H9 (cell line): Measurements from ENCODE around the gene SLC17A6. TPM values are rescaled to one million over a fixed set of nuclear protein-coding genes. Genes with fewer than 3 reads are reported as not detected.

Source experiments
- DNase-seq: peaks from one replicate; pipeline ENCODE4 v3.0.0-alpha.2; 2017
- H2AFZ ChIP-seq: one replicate; pipeline ENCODE4 v1.6.1; 2013; ENCODE audit warnings: mild to moderate bottlenecking, low read length, control low read depth, moderate library complexity
- H2AK5ac ChIP-seq: 2 replicates; pipeline ENCODE4 v1.6.1; 2013; ENCODE audit warnings: low read length, control low read depth, mixed read lengths; ENCODE audit not compliant: insufficient read length
- H2BK120ac ChIP-seq: one replicate; pipeline ENCODE4 v1.6.1; 2013; ENCODE audit warnings: low read depth, mild to moderate bottlenecking, low read length, control low read depth, inconsistent platforms; ENCODE audit not compliant: poor library complexity, severe bottlenecking
- H2BK12ac ChIP-seq: 2 replicates; pipeline ENCODE4 v1.6.1; 2013; ENCODE audit warnings: low read length, control low read depth, mixed read lengths, low read depth; ENCODE audit not compliant: insufficient read length
- H2BK15ac ChIP-seq: 2 replicates; pipeline ENCODE4 v1.6.1; 2013; ENCODE audit warnings: low read depth, low read length, control low read depth
- H2BK20ac ChIP-seq: one replicate; pipeline ENCODE4 v1.6.1; 2013; ENCODE audit warnings: low read depth, mild to moderate bottlenecking, low read length, control low read depth, inconsistent platforms; ENCODE audit not compliant: poor library complexity, severe bottlenecking
- H2BK5ac ChIP-seq: 2 replicates; pipeline ENCODE4 v1.6.1; 2013; ENCODE audit warnings: low read length, control low read depth, mixed read lengths; ENCODE audit not compliant: insufficient read length
- H3K14ac ChIP-seq: 2 replicates; pipeline ENCODE4 v1.6.1; 2013; ENCODE audit warnings: low read length, control low read depth; ENCODE audit not compliant: insufficient read depth
- H3K18ac ChIP-seq: 2 replicates; pipeline ENCODE4 v1.6.1; 2013; ENCODE audit warnings: low read depth, mild to moderate bottlenecking, mixed read lengths, low read length, control low read depth; ENCODE audit not compliant: insufficient read length
- H3K23ac ChIP-seq: 2 replicates; pipeline ENCODE4 v1.6.1; 2013; ENCODE audit warnings: low read length, control low read depth, mixed read lengths, low read depth; ENCODE audit not compliant: insufficient read length
- H3K23me2 ChIP-seq: 2 replicates; pipeline ENCODE4 v1.6.1; 2013; ENCODE audit warnings: low read depth, mild to moderate bottlenecking, mixed read lengths, low read length, control low read depth; ENCODE audit not compliant: insufficient read length, poor library complexity, severe bottlenecking
- H3K27ac ChIP-seq: 2 replicates; pipeline ENCODE4 v1.5.1; 2013; ENCODE audit warnings: low read length, control low read depth, mixed read lengths, low read depth; ENCODE audit not compliant: insufficient read length
- H3K27me3 ChIP-seq: 2 replicates; pipeline ENCODE4 v1.6.1; 2013; ENCODE audit warnings: low read length, control low read depth, inconsistent platforms; ENCODE audit not compliant: insufficient read depth
- H3K4ac ChIP-seq: 2 replicates; pipeline ENCODE4 v1.6.1; 2013; ENCODE audit warnings: low read depth, mild to moderate bottlenecking, control low read depth, inconsistent platforms, low read length, moderate library complexity
- H3K4me1 ChIP-seq: 2 replicates; pipeline ENCODE4 v1.6.1; 2013; ENCODE audit warnings: low read length, control low read depth, inconsistent platforms; ENCODE audit not compliant: insufficient read depth
- H3K4me2 ChIP-seq: 2 replicates; pipeline ENCODE4 v1.6.1; 2013; ENCODE audit warnings: low read length, control low read depth, mixed read lengths; ENCODE audit not compliant: insufficient read length, insufficient read depth
- H3K56ac ChIP-seq: 2 replicates; pipeline ENCODE4 v1.6.1; 2013; ENCODE audit warnings: low read depth, mild to moderate bottlenecking, mixed read lengths, low read length, control low read depth; ENCODE audit not compliant: insufficient read length
- H3K79me1 ChIP-seq: 2 replicates; pipeline ENCODE4 v1.6.1; 2013; ENCODE audit warnings: low read depth, mild to moderate bottlenecking, moderate library complexity, low read length, control low read depth, inconsistent platforms; ENCODE audit not compliant: insufficient read depth, poor library complexity, severe bottlenecking
- H3K79me2 ChIP-seq: 2 replicates; pipeline ENCODE4 v1.6.1; 2013; ENCODE audit warnings: low read length, control low read depth, inconsistent platforms; ENCODE audit not compliant: insufficient read depth
- H3K9ac ChIP-seq: 2 replicates; pipeline ENCODE4 v1.6.1; 2013; ENCODE audit warnings: low read length, control low read depth, mixed read lengths; ENCODE audit not compliant: insufficient read length; ENCODE audit errors: extremely low read depth
- H3K9me3 ChIP-seq: one replicate; pipeline ENCODE4 v1.6.1; 2013; ENCODE audit warnings: low read depth, low read length, inconsistent platforms; ENCODE audit not compliant: control insufficient read depth
- H3T11ph ChIP-seq: one replicate; pipeline ENCODE4 v1.6.1; 2013; ENCODE audit warnings: mild to moderate bottlenecking, low read length, control low read depth, inconsistent platforms
- H4K20me1 ChIP-seq: one replicate; pipeline ENCODE4 v1.6.1; 2013; ENCODE audit not compliant: control insufficient read depth, insufficient read length, insufficient read depth
- H4K5ac ChIP-seq: 2 replicates; pipeline ENCODE4 v1.6.1; 2013; ENCODE audit warnings: low read depth, mild to moderate bottlenecking, mixed read lengths, low read length, control low read depth; ENCODE audit not compliant: insufficient read length
- H4K8ac ChIP-seq: replicated peaks from 2 replicates; pipeline ENCODE4 v1.6.1; 2013; ENCODE audit warnings: low read length, control low read depth, mixed read lengths, low read depth; ENCODE audit not compliant: insufficient read length
- H4K91ac ChIP-seq: 2 replicates; pipeline ENCODE4 v1.6.1; 2013; ENCODE audit warnings: low read depth, mild to moderate bottlenecking, moderate library complexity, mixed read lengths, low read length, control low read depth; ENCODE audit not compliant: insufficient read length
- H3K27ac Mint-ChIP-seq, 3 experiments: 2 replicates in 2 of 3; 3 replicates in 1 of 3; pipeline ENCODE4 v1.8.0; 2020 to 2021; ENCODE audit warnings: mixed read lengths in 3 of 3, mild to moderate bottlenecking in 1 of 3, moderate library complexity in 1 of 3
- H3K27me3 Mint-ChIP-seq: 2 replicates; pipeline ENCODE4 v1.8.0; 2021; ENCODE audit warnings: low read depth, mild to moderate bottlenecking, moderate library complexity, mixed read lengths
- H3K36me3 Mint-ChIP-seq, 3 experiments: 2 replicates in 2 of 3; 3 replicates in 1 of 3; pipeline ENCODE4 v1.8.0; 2020 to 2021; ENCODE audit warnings: low read depth in 3 of 3, mixed read lengths in 3 of 3; ENCODE audit not compliant: insufficient read depth in 1 of 3
- H3K4me1 Mint-ChIP-seq, 2 experiments: 2 replicates each; pipeline ENCODE4 v1.8.0; 2020; ENCODE audit warnings: mixed read lengths in 2 of 2
- H3K4me3 Mint-ChIP-seq, 2 experiments: 2 replicates in 1 of 2; 3 replicates in 1 of 2; pipeline ENCODE4 v1.8.0; 2020 to 2021; ENCODE audit warnings: mild to moderate bottlenecking in 2 of 2, mixed read lengths in 2 of 2, moderate library complexity in 1 of 2
- H3K9me3 Mint-ChIP-seq, 2 experiments: 2 replicates in 1 of 2; 3 replicates in 1 of 2; pipeline ENCODE4 v1.8.0; 2020; ENCODE audit warnings: mild to moderate bottlenecking in 2 of 2, mixed read lengths in 2 of 2, moderate library complexity in 1 of 2
- WGBS: extraction: QIAGEN DNeasy Blood & Tissue Kit; methylation state at CpG from one replicate; pipeline ENCODE4 v1.1.7; 2013; ENCODE audit warnings: missing lambda C conversion rate, low lambda C conversion rate, mixed read lengths; ENCODE audit not compliant: insufficient read length; ENCODE audit errors: extremely low coverage; 5-methylcytosine and 5-hydroxymethylcytosine counted together
- total RNA-seq: library from RNA; stranded (reverse); gene quantifications from 2 replicates; pipeline ENCODE4 v1.2.1, GENCODE V29; 2021
- TF ChIP-seq, protein P1 (sequence below): fragments of 200-600 bp; sonication (generic); conservative IDR thresholded peaks from 3 replicates; pipeline ENCODE4 v1.8.0; 2021; ENCODE audit warnings: antibody characterized with exemption, mild to moderate bottlenecking

Gene SLC17A6
- total RNA-seq, 1 experiment from 2014 or later: not detected

- H4K91ac ChIP-seq: no peak overlapping the region
- H3K23ac ChIP-seq: no peak overlapping the region
- Mint-ChIP-seq H3K27me3 (peaks cover 2% of the 10 kb centered on the region; the same call in 1 of the 2 replicates), H3K4me1 (no peaks in the 10 kb centered on the region), H3K27ac (no peak overlapping the region), H3K36me3 (no peaks in the 10 kb centered on the region), H3K4me3 (no peak overlapping the region), H3K9me3 (no peaks in the 10 kb centered on the region; a peak in 1 of 5 replicates)
- no peak overlapping the region for H3T11ph ChIP-seq
- no peak overlapping the region for H3K4ac ChIP-seq
- H4K8ac ChIP-seq: no peak overlapping the region
- no peaks in the 10 kb centered on the region for H4K20me1 ChIP-seq
- no peak overlapping the region for H3K27ac ChIP-seq
- H2AFZ ChIP-seq: no peak overlapping the region
- TF ChIP-seq, protein P1, sequence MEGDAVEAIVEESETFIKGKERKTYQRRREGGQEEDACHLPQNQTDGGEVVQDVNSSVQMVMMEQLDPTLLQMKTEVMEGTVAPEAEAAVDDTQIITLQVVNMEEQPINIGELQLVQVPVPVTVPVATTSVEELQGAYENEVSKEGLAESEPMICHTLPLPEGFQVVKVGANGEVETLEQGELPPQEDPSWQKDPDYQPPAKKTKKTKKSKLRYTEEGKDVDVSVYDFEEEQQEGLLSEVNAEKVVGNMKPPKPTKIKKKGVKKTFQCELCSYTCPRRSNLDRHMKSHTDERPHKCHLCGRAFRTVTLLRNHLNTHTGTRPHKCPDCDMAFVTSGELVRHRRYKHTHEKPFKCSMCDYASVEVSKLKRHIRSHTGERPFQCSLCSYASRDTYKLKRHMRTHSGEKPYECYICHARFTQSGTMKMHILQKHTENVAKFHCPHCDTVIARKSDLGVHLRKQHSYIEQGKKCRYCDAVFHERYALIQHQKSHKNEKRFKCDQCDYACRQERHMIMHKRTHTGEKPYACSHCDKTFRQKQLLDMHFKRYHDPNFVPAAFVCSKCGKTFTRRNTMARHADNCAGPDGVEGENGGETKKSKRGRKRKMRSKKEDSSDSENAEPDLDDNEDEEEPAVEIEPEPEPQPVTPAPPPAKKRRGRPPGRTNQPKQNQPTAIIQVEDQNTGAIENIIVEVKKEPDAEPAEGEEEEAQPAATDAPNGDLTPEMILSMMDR: no peak
- H3K4me2 ChIP-seq: no peak overlapping the region
- no peak overlapping the region for H2BK12ac ChIP-seq
- H3K14ac ChIP-seq: no peak overlapping the region
- no peak overlapping the region for H2AK5ac ChIP-seq
- no peaks in the 10 kb centered on the region for H3K79me1 ChIP-seq
- no CpG with 5 or more reads among the region's 4 CpGs for WGBS
- no peak overlapping the region for H4K5ac ChIP-seq
- no peak overlapping the region for H2BK20ac ChIP-seq
- H3K27me3 ChIP-seq: no peaks in the 10 kb centered on the region
- no peak overlapping the region for H3K56ac ChIP-seq
- H3K9me3 ChIP-seq: no peaks in the 10 kb centered on the region
- no peak overlapping the region for H2BK120ac ChIP-seq
- H3K79me2 ChIP-seq: no peaks in the 10 kb centered on the region
- no peaks in the 10 kb centered on the region for H3K4me1 ChIP-seq
- no peak overlapping the region for H2BK15ac ChIP-seq
- H3K23me2 ChIP-seq: no peaks in the 10 kb centered on the region
- H2BK5ac ChIP-seq: no peak overlapping the region
- no peak for DNase-seq
- H3K18ac ChIP-seq: no peak overlapping the region
- no peak overlapping the region for H3K9ac ChIP-seq
Observed at GRCh38 chr11:22415476-22415875, 77.3 kb downstream of the SLC17A6 start.
